HUES6 (cell line): ENCODE data around the gene CHD2.

Experiments
- H3K27ac ChIP-seq: 2 replicates; pipeline ENCODE4 v1.7.0; 2013; ENCODE audit warnings: low read depth, mild to moderate bottlenecking, low read length, inconsistent platforms
- H3K27me3 ChIP-seq: 2 replicates; pipeline ENCODE4 v1.6.1; 2013; ENCODE audit warnings: low read length; ENCODE audit not compliant: control insufficient read depth, insufficient read depth
- H3K36me3 ChIP-seq: 2 replicates; pipeline ENCODE4 v1.6.1; 2013; ENCODE audit warnings: low read length; ENCODE audit not compliant: control insufficient read depth, insufficient read depth
- H3K4me1 ChIP-seq: 2 replicates; pipeline ENCODE4 v1.6.1; 2013; ENCODE audit warnings: low read length; ENCODE audit not compliant: control insufficient read depth, insufficient read depth
- H3K4me3 ChIP-seq: 2 replicates; pipeline ENCODE4 v1.5.1; 2013; ENCODE audit warnings: low read depth, low read length
- H3K9ac ChIP-seq: one replicate; pipeline ENCODE4 v1.6.1; 2013; ENCODE audit warnings: mild to moderate bottlenecking, low read length
- H3K9me3 ChIP-seq: 2 replicates; pipeline ENCODE4 v1.6.1; 2013; ENCODE audit warnings: low read depth, low read length; ENCODE audit not compliant: control insufficient read depth, insufficient read depth

The CHD2 gene

DNA sequence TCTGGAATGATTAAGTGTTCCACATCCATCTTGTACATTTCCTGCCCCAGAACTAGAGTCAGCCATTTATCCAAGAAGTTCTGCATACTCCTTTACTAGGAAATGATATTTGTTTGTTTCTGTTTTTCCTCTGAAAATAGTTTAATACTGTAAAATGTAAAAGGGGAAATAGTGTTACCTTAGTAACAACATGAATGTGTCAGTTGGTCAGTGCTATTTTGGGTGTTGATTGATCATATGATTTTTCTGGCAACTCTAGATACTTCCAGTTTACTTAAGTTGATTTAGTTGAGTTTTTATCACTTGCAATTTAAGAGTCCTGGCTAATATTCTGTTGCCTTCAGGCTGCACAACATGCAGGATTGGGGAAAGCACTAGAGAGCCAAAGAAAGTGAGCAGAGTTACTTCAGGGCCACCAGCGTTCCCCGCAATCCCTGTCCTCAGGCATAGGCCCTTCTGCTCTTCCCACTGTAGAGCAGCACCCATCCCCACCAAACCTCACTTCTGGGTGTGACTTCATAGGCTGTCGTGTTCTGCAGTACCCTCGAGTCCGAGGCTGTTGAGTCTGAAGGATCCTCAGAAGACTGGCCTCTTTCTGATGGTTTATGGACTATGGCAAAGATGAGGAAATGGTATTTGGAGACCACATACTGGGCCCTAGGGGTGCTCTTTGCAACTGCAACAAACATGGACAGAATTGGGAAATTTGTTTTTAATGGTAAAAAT, 69.0 kb downstream of the CHD2 start:
- Histone ChIP-seq H3K9me3 (no peaks in the 10 kb centered on the region), H3K4me1 (no peaks in the 10 kb centered on the region), H3K27ac (no peak overlapping the region), H3K9ac (no peak overlapping the region), H3K27me3 (no peaks in the 10 kb centered on the region), H3K36me3 (peaks cover 84% of the 10 kb centered on the region), H3K4me3 (no peak overlapping the region)

- no peak overlapping the region for H3K4me3 ChIP-seq
- peaks cover 91% of the 10 kb centered on the region for H3K36me3 ChIP-seq
- no peaks in the 10 kb centered on the region for H3K9me3 ChIP-seq
- no peaks in the 10 kb centered on the region for H3K27me3 ChIP-seq
- H3K27ac ChIP-seq, result no peak overlapping the region
- H3K4me1 ChIP-seq, result no peaks in the 10 kb centered on the region
- no peak overlapping the region for H3K9ac ChIP-seq
Measured at GRCh38 chr15:92970656-92971055, 70.5 kb downstream of the CHD2 start.

DNA sequence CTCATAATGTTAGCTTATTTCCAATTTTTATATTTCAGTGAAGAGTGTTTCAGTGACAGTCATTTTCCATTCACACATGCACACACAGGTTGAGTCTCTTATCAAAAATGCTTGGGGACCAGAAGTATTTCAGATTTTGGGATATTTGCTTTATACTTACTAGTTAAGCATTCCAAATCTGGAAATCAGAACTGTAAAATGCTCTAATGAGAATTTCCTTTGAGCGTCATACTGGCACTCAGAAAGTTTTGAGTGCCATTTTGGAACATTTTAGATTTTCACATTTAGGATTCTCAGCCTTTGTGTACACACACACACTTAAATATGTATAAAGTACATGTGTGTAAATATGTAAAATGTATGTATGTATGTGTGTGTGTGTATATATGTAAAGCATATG, 71.0 kb downstream of the CHD2 start:
- H3K9me3 ChIP-seq, result no peaks in the 10 kb centered on the region
- no peak overlapping the region for H3K27ac ChIP-seq
- H3K27me3 ChIP-seq, result no peaks in the 10 kb centered on the region
- no peaks in the 10 kb centered on the region for H3K4me1 ChIP-seq
- H3K36me3 ChIP-seq, result peaks cover 95% of the 10 kb centered on the region
- no peak overlapping the region for H3K9ac ChIP-seq
- no peak overlapping the region for H3K4me3 ChIP-seq

DNA sequence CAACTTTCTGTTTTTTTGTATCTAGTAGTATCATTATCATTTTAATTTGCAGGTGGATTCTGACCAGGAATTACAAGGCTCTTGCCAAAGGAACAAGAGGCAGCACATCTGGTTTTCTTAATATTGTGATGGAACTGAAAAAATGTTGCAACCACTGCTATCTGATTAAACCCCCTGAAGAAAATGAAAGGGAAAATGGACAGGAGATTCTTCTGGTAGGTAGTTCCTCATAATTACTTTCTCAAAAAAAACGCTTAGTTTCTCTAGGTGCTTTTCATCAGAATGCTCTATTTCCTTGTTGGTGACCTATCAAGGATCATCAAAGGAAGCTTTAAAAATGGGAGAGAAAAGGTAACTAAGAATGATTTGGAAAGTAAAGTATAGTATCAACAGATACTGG, 71.6 kb downstream of the CHD2 start:
- Histone ChIP-seq H3K9me3 (no peaks in the 10 kb centered on the region), H3K9ac (no peak overlapping the region), H3K36me3 (peaks cover 96% of the 10 kb centered on the region), H3K27ac (no peak overlapping the region), H3K4me1 (no peaks in the 10 kb centered on the region), H3K4me3 (no peak overlapping the region), H3K27me3 (no peaks in the 10 kb centered on the region)

DNA sequence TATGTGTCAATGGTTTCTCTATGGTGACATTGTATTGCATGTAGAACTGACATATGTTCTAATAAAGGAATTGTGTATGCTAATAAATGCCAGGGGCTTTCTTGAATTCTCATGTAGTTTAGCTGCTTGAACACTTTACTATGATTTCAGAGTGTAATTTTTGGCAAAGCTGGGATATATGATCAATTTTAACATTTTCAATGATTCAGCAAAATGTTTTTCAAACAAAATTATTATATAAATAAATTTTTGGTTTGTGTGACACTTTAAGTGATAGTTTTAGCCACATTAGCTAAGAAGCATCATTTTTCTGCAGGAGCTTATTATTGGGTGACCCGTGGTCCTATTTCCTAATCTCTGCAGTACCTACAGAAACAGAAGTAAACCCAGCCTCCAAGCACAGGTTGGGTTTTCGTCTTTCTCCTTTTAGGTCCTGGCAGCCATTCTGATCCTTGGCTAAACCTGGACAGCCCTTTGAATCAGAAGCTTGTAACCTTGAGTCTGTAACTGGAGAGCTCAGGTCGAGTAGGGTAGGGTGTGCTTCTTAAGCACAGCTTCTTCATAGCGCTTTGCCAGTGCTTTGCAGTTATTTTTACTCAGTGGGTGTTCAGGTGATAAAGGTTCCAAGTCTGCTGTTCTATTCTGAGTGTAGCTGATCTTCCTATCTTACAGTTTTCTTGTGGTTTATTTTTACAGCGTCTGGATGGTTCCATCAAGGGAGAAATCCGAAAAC, 74.2 kb downstream of the CHD2 start:
- no peak overlapping the region for H3K4me3 ChIP-seq
- H3K4me1 ChIP-seq, result no peaks in the 10 kb centered on the region
- H3K9ac ChIP-seq, result no peak overlapping the region
- H3K27ac ChIP-seq, result no peak overlapping the region
- H3K27me3 ChIP-seq, result no peaks in the 10 kb centered on the region
- H3K36me3 ChIP-seq, result peaks cover 96% of the 10 kb centered on the region
- no peaks in the 10 kb centered on the region for H3K9me3 ChIP-seq

GRCh38 chr15:92979011-92979701, 79.0 kb downstream of the CHD2 start:
- Histone ChIP-seq H3K4me3 (no peak overlapping the region), H3K9me3 (no peaks in the 10 kb centered on the region), H3K27ac (no peak overlapping the region), H3K4me1 (no peaks in the 10 kb centered on the region), H3K27me3 (no peaks in the 10 kb centered on the region), H3K36me3 (peaks cover 99% of the 10 kb centered on the region), H3K9ac (no peak overlapping the region)

DNA sequence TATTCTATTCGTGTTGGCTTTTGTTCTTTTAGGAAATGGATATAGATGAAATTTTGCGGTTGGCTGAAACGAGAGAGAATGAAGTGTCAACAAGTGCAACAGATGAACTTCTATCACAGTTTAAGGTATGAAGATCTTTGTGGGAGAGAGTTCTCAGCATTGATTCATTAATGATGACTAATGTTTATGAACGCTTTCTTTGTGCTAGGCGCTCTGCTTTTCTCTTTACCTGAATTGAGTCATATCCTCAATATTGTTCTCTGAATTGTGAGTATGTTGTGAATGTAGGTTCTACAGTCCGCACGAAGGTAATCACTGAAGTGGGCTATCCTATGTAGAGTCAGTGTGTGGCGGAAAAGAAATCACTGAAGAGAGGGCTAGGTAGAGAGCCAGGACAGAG, 81.2 kb downstream of the CHD2 start:
- Histone ChIP-seq H3K4me1 (no peaks in the 10 kb centered on the region), H3K9me3 (no peaks in the 10 kb centered on the region), H3K27me3 (no peaks in the 10 kb centered on the region), H3K4me3 (no peak overlapping the region), H3K27ac (no peak overlapping the region), H3K36me3 (peaks cover 99% of the 10 kb centered on the region), H3K9ac (no peak overlapping the region)

DNA sequence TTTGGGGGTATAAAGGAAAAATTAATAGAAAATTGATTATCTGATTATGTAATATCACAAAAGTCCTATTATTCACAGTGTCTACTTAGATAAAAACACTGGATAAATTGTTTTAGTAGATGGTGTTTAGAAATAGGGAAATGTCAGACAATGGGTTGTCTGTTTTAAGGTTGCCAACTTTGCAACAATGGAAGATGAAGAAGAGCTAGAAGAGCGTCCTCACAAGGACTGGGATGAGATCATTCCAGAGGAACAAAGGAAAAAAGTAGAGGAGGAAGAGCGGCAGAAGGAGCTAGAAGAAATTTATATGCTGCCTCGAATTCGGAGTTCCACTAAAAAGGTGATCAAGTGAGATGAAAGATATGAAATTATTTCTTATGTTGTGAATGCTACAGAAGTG, 84.0 kb downstream of the CHD2 start:
- H3K4me1 ChIP-seq, result no peaks in the 10 kb centered on the region
- H3K36me3 ChIP-seq, result peaks cover 95% of the 10 kb centered on the region
- no peaks in the 10 kb centered on the region for H3K9me3 ChIP-seq
- H3K27ac ChIP-seq, result no peak overlapping the region
- H3K9ac ChIP-seq, result no peak overlapping the region
- no peak overlapping the region for H3K4me3 ChIP-seq
- H3K27me3 ChIP-seq, result no peaks in the 10 kb centered on the region

DNA sequence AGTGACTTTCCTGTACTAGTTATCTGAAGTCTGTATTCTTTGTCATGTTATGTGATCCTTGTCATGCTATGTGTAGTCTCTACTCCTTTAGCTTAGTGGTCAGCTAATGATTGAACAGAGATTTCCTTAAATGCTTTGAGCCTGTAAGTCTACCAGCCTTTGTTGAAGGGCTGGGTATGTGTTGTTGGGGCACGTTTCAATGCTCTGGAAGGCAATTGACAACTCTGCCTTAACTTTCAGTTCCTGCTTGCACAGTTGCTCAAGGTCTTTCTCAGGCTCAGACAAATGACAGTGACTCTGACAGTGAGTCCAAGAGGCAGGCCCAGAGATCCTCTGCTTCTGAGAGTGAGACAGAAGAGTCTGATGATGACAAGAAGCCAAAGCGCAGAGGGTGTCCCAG, 89.3 kb downstream of the CHD2 start:
- H3K9ac ChIP-seq, result no peak overlapping the region
- no peaks in the 10 kb centered on the region for H3K27me3 ChIP-seq
- H3K27ac ChIP-seq, result no peak overlapping the region
- H3K9me3 ChIP-seq, result no peaks in the 10 kb centered on the region
- no peaks in the 10 kb centered on the region for H3K4me1 ChIP-seq
- peaks cover 92% of the 10 kb centered on the region for H3K36me3 ChIP-seq
- no peak overlapping the region for H3K4me3 ChIP-seq

- peaks cover 92% of the 10 kb centered on the region for H3K36me3 ChIP-seq
- no peak overlapping the region for H3K4me3 ChIP-seq
- no peak overlapping the region for H3K9ac ChIP-seq
- H3K27me3 ChIP-seq, result no peaks in the 10 kb centered on the region
- no peaks in the 10 kb centered on the region for H3K9me3 ChIP-seq
- H3K4me1 ChIP-seq, result no peaks in the 10 kb centered on the region
- H3K27ac ChIP-seq, result no peak overlapping the region
Measured at GRCh38 chr15:92990031-92990430, 89.9 kb downstream of the CHD2 start.

GRCh38 chr15:92992720-92993119, 92.6 kb downstream of the CHD2 start:
- Histone ChIP-seq H3K9ac (no peak overlapping the region), H3K27me3 (no peaks in the 10 kb centered on the region), H3K36me3 (peaks cover 93% of the 10 kb centered on the region), H3K9me3 (no peaks in the 10 kb centered on the region), H3K4me3 (no peak overlapping the region), H3K27ac (no peak overlapping the region), H3K4me1 (no peaks in the 10 kb centered on the region)
